GM10248 (cell line): ENCODE measurements around the gene MLPH.

Experiments
- CTCF ChIA-PET: fragments of 300-600 bp; sonication (Branson Sonifier 250); formaldehyde crosslinking; extraction: SDS; loops from one replicate; lab custom pipeline; 2021; ENCODE audit warnings: antibody characterized with exemption; lab: Yijun Ruan, JAX
- POLR2A ChIA-PET: fragments of 350-650 bp; sonication (Branson Sonifier 250); formaldehyde crosslinking; extraction: SDS; loops from one replicate; lab custom pipeline; 2020; ENCODE audit warnings: antibody characterized with exemption; lab: Yijun Ruan, JAX
- DNase-seq: peaks from one replicate; pipeline ENCODE4 v3.0.0; 2012; ENCODE audit errors: extremely low spot score
- TF ChIP-seq, protein P1 (sequence below): IDR thresholded peaks from 2 replicates; pipeline ENCODE4 v1.5.1; 2012; ENCODE audit warnings: mild to moderate bottlenecking, low read depth; ENCODE audit errors: extremely low read depth, missing control alignments, control extremely low read depth

The MLPH gene

DNA sequence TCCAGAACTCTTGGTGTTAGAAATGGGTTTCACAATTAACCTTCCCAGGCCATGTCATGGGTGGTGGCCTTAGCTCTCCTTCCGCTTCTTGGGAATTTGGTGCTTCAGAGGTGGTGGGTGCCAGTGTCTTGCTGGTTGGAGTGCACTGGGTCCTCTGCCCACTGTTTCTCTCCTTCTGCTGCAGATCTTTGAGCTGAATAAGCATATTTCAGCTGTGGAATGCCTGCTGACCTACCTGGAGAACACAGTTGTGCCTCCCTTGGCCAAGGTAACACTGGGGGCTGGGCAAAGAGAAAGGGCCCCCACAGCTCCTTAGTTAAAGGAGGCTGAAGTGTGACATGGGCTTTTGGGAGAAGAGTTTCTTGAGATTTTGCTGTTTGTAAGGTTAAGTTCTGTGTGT is 47.3 kb downstream of the MLPH start:
- no peak for DNase-seq
- POLR2A ChIA-PET = no interaction called here
- CTCF ChIA-PET = interaction anchor here (5.9 kb wide), 1 partner anchor 22 kb away, joined by 36 read pairs; no protein-coding TSS in a partner anchor
- TF ChIP-seq, protein P1, sequence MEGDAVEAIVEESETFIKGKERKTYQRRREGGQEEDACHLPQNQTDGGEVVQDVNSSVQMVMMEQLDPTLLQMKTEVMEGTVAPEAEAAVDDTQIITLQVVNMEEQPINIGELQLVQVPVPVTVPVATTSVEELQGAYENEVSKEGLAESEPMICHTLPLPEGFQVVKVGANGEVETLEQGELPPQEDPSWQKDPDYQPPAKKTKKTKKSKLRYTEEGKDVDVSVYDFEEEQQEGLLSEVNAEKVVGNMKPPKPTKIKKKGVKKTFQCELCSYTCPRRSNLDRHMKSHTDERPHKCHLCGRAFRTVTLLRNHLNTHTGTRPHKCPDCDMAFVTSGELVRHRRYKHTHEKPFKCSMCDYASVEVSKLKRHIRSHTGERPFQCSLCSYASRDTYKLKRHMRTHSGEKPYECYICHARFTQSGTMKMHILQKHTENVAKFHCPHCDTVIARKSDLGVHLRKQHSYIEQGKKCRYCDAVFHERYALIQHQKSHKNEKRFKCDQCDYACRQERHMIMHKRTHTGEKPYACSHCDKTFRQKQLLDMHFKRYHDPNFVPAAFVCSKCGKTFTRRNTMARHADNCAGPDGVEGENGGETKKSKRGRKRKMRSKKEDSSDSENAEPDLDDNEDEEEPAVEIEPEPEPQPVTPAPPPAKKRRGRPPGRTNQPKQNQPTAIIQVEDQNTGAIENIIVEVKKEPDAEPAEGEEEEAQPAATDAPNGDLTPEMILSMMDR = no peak

DNA sequence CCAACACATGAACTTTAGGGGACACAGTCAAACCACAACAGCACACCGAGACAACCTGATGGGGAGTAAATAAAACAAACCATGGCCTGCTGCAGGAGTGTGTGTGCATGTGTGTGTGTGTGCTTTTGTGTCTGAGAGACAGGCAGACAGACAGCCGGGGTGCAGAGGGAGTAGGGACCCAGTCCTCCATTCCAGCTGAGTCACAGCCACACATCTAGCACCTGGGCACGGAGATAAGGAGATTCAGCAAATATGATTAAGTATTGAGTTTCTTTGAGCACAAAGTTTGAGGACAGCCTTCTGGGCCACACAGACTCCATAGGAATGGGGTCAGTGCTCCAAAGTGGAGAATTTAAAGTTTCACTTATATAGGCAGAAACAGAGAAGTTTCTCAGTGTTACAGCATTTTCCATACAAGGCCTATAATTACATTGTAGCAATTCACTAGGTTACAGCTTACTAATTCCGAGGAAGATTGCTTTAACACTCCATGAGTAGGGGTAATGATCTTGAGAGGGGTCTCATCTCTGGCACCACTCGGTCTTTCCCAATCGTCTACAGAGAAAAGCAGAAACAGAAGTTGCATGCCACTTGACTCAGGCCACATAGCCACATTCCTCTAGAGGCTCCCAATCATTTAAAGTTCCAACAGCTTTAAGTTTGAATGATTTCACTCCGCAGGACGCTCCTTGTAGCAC is 48.5 kb downstream of the MLPH start:
- ChIA-PET POLR2A (no interaction called here), CTCF (interaction anchor here (1.3 to 5.9 kb wide), 2 partner anchors 15 to 23 kb away, joined by 4 to 36 read pairs; no protein-coding TSS in a partner anchor)
- TF ChIP-seq, protein P1 = no peak
- no peak for DNase-seq

DNA sequence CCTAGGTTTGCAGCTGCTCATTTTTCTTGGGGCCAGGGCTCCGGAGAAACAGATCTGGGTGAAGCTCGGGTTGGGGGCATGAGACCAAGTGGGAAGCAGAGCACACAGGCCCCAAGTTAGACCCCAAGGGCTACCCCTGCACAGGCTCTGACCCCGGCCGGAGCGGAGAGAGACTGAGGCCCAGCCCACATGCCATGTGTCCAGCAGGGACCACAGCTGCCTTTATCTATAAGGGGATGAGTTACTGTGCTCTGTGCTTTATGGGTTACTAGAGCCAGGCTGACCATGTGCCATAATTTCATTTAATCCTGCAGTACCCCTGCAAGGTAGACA is 49.0 kb downstream of the MLPH start:
- TF ChIP-seq, protein P1 = no peak
- CTCF ChIA-PET = interaction anchor here (1.3 to 5.9 kb wide), 2 partner anchors 15 to 24 kb away, joined by 4 to 36 read pairs; no protein-coding TSS in a partner anchor
- POLR2A ChIA-PET = no interaction called here
- DNase-seq = no peak

DNA sequence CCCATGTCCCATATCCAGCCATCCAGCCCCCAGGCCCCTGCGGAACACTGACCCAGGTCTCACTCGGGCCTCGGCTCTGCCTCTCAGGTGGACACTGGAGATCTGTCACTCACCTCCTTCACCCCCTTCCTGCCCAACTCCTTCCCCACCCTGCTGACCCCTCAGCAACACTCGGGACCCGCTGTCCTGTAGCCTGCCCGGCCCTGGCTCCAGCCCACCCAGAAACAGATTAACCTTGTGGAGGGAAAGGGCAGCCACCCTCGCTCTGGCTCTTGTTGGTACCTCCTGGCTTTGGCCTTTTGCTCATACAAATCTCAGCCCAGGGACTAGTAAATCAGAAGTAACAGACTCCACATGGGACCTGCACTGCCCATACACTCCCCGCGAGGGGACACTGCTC is 49.6 kb downstream of the MLPH start:
- ChIA-PET CTCF (interaction anchor here (1.3 to 5.9 kb wide), 2 partner anchors 16 to 24 kb away, joined by 4 to 36 read pairs; no protein-coding TSS in a partner anchor), POLR2A (no interaction called here)
- DNase-seq = no peak
- TF ChIP-seq, protein P1 = no peak

DNA sequence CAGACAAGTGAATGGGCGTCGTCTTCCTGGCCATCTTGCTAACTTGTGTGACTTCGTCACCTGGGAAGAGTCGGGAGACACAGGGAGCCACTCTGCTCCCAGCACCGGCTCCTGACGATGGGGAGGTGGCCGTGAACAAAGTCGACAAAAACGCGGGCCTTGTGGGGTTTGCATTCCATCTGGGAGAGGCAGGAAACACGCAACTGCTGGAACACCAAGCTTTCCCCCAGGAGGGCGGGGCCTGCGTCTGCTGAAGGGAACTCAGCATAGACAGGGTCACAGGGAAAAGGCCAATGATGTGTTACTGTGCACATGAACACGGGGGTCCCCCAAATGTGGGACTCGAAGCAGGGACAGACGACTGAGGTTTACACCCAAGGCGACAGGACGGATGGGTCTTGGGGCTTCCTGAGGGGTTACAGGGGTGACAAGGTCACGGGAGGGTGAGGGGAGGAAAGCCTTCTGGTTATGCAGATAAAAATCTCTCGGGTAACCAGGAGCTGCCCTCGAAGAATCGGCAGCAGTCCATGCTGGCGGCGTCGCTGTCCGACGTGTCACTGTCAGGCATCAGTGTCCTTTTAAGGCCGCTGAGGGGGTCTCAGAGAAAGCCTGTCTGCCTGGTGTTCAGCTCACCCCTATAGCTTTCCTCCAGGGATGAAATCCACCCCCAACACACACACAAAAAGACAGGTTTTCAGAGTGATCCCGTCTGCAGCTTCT is 51.1 kb downstream of the MLPH start:
- POLR2A ChIA-PET = no interaction called here
- TF ChIP-seq, protein P1 = no peak
- CTCF ChIA-PET = no interaction called here
- DNase-seq = no peak

DNA sequence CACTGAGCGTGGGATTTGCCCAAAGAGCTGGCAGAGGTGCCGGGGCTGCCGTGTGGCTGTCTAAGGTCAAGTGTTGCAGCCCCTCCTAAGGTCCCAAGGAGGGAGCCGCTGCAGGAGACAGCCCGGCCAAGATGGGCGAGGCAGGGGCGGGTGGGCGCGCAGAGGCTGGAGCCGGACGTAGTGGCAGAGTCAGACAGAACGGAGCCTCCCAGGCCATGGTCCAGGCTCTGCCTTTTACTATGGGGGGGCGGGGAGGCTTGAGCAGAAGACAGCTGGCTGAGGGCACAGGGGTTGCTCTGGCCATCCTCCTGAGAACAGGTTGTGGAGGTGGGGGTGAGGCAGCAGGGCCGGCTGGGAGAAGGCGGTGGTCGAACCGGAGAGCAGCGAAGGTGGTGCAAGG is 51.9 kb downstream of the MLPH start:
- ChIA-PET POLR2A (no interaction called here), CTCF (interaction anchor here (1.2 kb wide), 1 partner anchor 10 kb away, joined by 3 read pairs; no protein-coding TSS in a partner anchor)
- DNase-seq = no peak
- TF ChIP-seq, protein P1 = no peak
